HTR-8/SVneo (cell line): ENCODE data around the gene VPS37D.
"Not testable (repeated sequence)": the region's sequence is repeated elsewhere in the genome, so short reads cannot be mapped to it uniquely, and the experiment has no call there.

Experiments
- DNase-seq: peaks from one replicate; pipeline ENCODE4 v3.0.0; 2011; ENCODE audit warnings: low spot score, mixed read lengths; ENCODE audit not compliant: insufficient read length
- FAIRE-seq: peaks from 2 replicates; lab custom pipeline; 2011; peaks lifted over from hg19 to GRCh38; lab: Jason Lieb, UNC

VPS37D gene

GRCh38 chr7:73667344-73668102, at the start of gene VPS37D:
VPS37D (plus strand) TSS chr7:73667831; CDS start chr7:73667959, 128 bp downstream.
- DNase-seq (peak; percentile 81), FAIRE-seq (no peak)

- FAIRE-seq (no peak), DNase-seq (no peak)
Observed at GRCh38 chr7:73618538-73618937, 49.1 kb upstream of the VPS37D start.

- not testable (repeated sequence) for FAIRE-seq
Observed at GRCh38 chr7:73619394-73619793, 48.2 kb upstream of the VPS37D start.

GRCh38 chr7:73621168-73622063, 46.2 kb upstream of the VPS37D start:
- DNase-seq = no peak
- no peak for FAIRE-seq

More at GRCh38 chr7:73619394-73619793, 48.2 kb upstream of the VPS37D start:
- DNase-seq = not testable (repeated sequence)

- FAIRE-seq (no peak), DNase-seq (no peak)
Observed at GRCh38 chr7:73622527-73622908, 45.1 kb upstream of the VPS37D start.

- FAIRE-seq (no peak), DNase-seq (no peak)
Observed at GRCh38 chr7:73622909-73623797, 44.5 kb upstream of the VPS37D start.

GRCh38 chr7:73623798-73624668, 43.6 kb upstream of the VPS37D start, which contains the start of gene MLXIPL:
MLXIPL (minus strand) TSS chr7:73624522; CDS start chr7:73624492, 30 bp downstream.
- FAIRE-seq (no peak), DNase-seq (peak; percentile 67)

- FAIRE-seq (no peak), DNase-seq (no peak)
Observed at GRCh38 chr7:73624669-73625001, 43.0 kb upstream of the VPS37D start.

- no peak for FAIRE-seq
- DNase-seq = no peak
Observed at GRCh38 chr7:73625276-73625675, 42.4 kb upstream of the VPS37D start.

- FAIRE-seq = no peak
Observed at GRCh38 chr7:73626814-73627213, 40.8 kb upstream of the VPS37D start.

GRCh38 chr7:73628504-73628903, 39.1 kb upstream of the VPS37D start:
- FAIRE-seq = no peak
- no peak for DNase-seq

More at GRCh38 chr7:73626814-73627213, 40.8 kb upstream of the VPS37D start:
- DNase-seq = no peak

- FAIRE-seq (no peak), DNase-seq (no peak)
Observed at GRCh38 chr7:73631558-73631957, 36.1 kb upstream of the VPS37D start.

GRCh38 chr7:73633323-73633722, 34.3 kb upstream of the VPS37D start:
- DNase-seq = no peak
- no peak for FAIRE-seq

- DNase-seq (no peak), FAIRE-seq (no peak)
Observed at GRCh38 chr7:73633844-73634243, 33.8 kb upstream of the VPS37D start.

- FAIRE-seq (no peak), DNase-seq (no peak)
Observed at GRCh38 chr7:73635428-73636200, 32.0 kb upstream of the VPS37D start.

- FAIRE-seq = no peak
- no peak for DNase-seq
Observed at GRCh38 chr7:73638911-73639310, 28.7 kb upstream of the VPS37D start.

- DNase-seq = no peak
- FAIRE-seq = no peak
Observed at GRCh38 chr7:73642834-73643233, 24.8 kb upstream of the VPS37D start.

- FAIRE-seq (no peak), DNase-seq (no peak)
Observed at GRCh38 chr7:73644688-73645286, 22.8 kb upstream of the VPS37D start.
